ENCODE data around the gene FANCC. TPM values are rescaled to one million over a fixed set of nuclear protein-coding genes. Genes with fewer than 3 reads are reported as not detected.

FANCC gene
- total and polyA plus RNA-seq, 2 experiments from 2014 or later, result 5.0 to 5.3 TPM

DNA sequence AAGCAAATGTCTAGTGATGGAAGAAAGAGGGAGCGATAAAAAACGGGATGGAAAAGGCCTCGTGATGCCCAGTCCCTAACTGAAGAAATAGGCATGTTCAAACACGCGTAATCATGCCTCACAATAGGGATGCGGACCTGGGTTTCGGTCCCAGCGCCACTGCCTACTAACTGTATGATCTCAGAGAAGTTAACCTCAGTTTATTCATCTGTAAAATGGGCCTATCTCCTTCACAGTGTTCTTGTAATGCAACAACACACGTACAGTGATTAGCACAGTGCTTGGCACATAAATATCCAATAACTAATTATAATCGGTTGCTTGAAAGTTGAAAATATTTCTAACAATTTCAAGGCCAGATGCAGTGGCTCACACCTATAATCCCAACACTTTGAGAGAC is 181.8 kb downstream of the FANCC start:
- TF ChIP-seq EZH2 (IDR thresholded peaks at IDR 0.05; ENCODE audit: insufficient read depth, poor library complexity, severe bottlenecking), result no peak
- no peaks in the 10 kb centered on the region for H3K4me1 ChIP-seq (ENCODE audit: insufficient read depth)
- H3K9me3 ChIP-seq (ENCODE audit: low read depth), result no peaks in the 10 kb centered on the region
- no peak overlapping the region for H3K9ac ChIP-seq
- 96% methylated on average over 10 of the region's 10 CpGs for WGBS, 2 experiments (ENCODE audit: low coverage in 1 of 2, low lambda C conversion rate in 2 of 2, missing lambda C conversion rate in 2 of 2)
- no peaks in the 10 kb centered on the region for H3K79me2 ChIP-seq (ENCODE audit: insufficient read depth)
- no peak overlapping the region for H2AFZ ChIP-seq
- H3K9me2 ChIP-seq (ENCODE audit: insufficient read depth), result no peaks in the 10 kb centered on the region
- H3K27me3 ChIP-seq (replicated peaks; ENCODE audit: insufficient read depth), result no peaks in the 10 kb centered on the region
- no peak for DNase-seq
- no peak overlapping the region for H3K4me2 ChIP-seq (ENCODE audit: unreplicated experiment)
- no peak overlapping the region for H3K27ac ChIP-seq
- no peaks in the 10 kb centered on the region for H4K20me1 ChIP-seq (ENCODE audit: insufficient read depth)
- no peak overlapping the region for H3K4me3 ChIP-seq
- in situ Hi-C loops (cut with MboI), result no loop called here
- no peaks in the 10 kb centered on the region for H3K36me3 ChIP-seq (ENCODE audit: low read depth)
- H3F3A ChIP-seq (ENCODE audit: insufficient read depth), result no peaks in the 10 kb centered on the region

DNA sequence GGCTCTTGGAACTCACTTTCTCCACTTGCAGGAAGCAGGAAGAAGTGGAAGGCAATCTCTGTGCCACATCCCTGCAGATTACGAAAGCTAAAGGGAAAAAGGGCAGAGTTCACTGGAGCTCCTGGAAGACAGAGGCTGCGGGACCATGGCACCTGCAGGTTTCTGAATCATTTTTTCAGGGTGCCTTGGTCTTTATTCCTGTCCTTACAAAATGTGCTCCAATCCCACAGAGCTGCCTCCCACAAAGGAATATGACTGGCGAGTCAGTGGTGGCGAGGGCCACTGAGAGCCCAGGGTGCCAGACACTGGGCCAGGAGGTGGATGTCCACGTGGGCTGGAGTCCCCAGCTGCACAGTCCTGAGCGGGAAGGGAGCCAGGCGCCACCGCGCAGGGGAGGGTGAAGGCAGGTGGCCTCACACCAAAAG is 183.0 kb downstream of the FANCC start:
- no peak for DNase-seq
- Histone ChIP-seq H3K9ac (no peak overlapping the region), H3K9me2 (ENCODE audit: insufficient read depth) (no peaks in the 10 kb centered on the region), H3K9me3 (ENCODE audit: low read depth) (no peaks in the 10 kb centered on the region), H3K27ac (no peak overlapping the region), H3K36me3 (ENCODE audit: low read depth) (no peaks in the 10 kb centered on the region), H3K4me3 (no peak overlapping the region), H4K20me1 (ENCODE audit: insufficient read depth) (no peaks in the 10 kb centered on the region), H3K27me3 (replicated peaks; ENCODE audit: insufficient read depth) (no peaks in the 10 kb centered on the region), H3F3A (ENCODE audit: insufficient read depth) (no peaks in the 10 kb centered on the region), H2AFZ (no peak overlapping the region), H3K4me1 (ENCODE audit: insufficient read depth) (no peaks in the 10 kb centered on the region), H3K4me2 (ENCODE audit: unreplicated experiment) (no peak overlapping the region), H3K79me2 (ENCODE audit: insufficient read depth) (no peaks in the 10 kb centered on the region)
- 96 to 98% methylated on average over 9 of the region's 9 CpGs for WGBS, 2 experiments (ENCODE audit: low coverage in 1 of 2, low lambda C conversion rate in 2 of 2, missing lambda C conversion rate in 2 of 2)
- in situ Hi-C loops (cut with MboI), result no loop called here
- TF ChIP-seq EZH2phosphoT487 (IDR thresholded peaks at IDR 0.05; ENCODE audit: insufficient read depth, low read depth) (no peak), EZH2 (IDR thresholded peaks at IDR 0.05; ENCODE audit: insufficient read depth, poor library complexity, severe bottlenecking) (no peak)

DNA sequence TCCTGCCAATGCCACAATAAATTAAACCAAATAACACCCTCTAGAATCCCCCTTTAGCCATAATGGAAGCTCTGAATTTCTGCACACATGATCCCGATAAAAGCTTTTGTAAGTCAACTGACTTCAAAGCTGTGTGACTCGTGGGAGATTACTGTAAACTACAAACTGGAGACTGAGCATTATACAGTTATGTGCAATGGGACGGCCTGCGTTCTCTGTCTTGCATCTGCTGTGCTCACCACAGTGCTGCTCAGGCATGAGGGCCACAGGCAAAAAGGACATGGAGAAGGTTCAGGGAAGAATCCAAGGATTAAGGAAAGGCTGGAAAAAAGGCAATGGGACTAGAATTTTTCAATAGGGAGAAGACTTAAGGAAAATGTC is 184.2 kb downstream of the FANCC start:
- H3K36me3 ChIP-seq (ENCODE audit: low read depth), result no peaks in the 10 kb centered on the region
- no peaks in the 10 kb centered on the region for H3K9me2 ChIP-seq (ENCODE audit: insufficient read depth)
- H2AFZ ChIP-seq, result no peak overlapping the region
- WGBS, 2 experiments (ENCODE audit: low coverage in 1 of 2, low lambda C conversion rate in 2 of 2, missing lambda C conversion rate in 2 of 2), result 89 to 96% methylated on average over 4 of the region's 4 CpGs
- H3K4me1 ChIP-seq (ENCODE audit: insufficient read depth), result no peaks in the 10 kb centered on the region
- H4K20me1 ChIP-seq (ENCODE audit: insufficient read depth), result no peaks in the 10 kb centered on the region
- H3K9me3 ChIP-seq (ENCODE audit: low read depth), result no peaks in the 10 kb centered on the region
- H3K79me2 ChIP-seq (ENCODE audit: insufficient read depth), result no peaks in the 10 kb centered on the region
- no peak for TF ChIP-seq EZH2phosphoT487 (IDR thresholded peaks at IDR 0.05; ENCODE audit: insufficient read depth, low read depth)
- no peak for TF ChIP-seq EZH2 (IDR thresholded peaks at IDR 0.05; ENCODE audit: insufficient read depth, poor library complexity, severe bottlenecking)
- in situ Hi-C loops (cut with MboI), result no loop called here
- H3K4me3 ChIP-seq, result no peak overlapping the region
- DNase-seq, result no peak
- H3K9ac ChIP-seq, result no peak overlapping the region
- H3K4me2 ChIP-seq (ENCODE audit: unreplicated experiment), result no peak overlapping the region
- H3K27me3 ChIP-seq (replicated peaks; ENCODE audit: insufficient read depth), result no peaks in the 10 kb centered on the region
- H3K27ac ChIP-seq, result no peak overlapping the region
- H3F3A ChIP-seq (ENCODE audit: insufficient read depth), result no peaks in the 10 kb centered on the region

DNA sequence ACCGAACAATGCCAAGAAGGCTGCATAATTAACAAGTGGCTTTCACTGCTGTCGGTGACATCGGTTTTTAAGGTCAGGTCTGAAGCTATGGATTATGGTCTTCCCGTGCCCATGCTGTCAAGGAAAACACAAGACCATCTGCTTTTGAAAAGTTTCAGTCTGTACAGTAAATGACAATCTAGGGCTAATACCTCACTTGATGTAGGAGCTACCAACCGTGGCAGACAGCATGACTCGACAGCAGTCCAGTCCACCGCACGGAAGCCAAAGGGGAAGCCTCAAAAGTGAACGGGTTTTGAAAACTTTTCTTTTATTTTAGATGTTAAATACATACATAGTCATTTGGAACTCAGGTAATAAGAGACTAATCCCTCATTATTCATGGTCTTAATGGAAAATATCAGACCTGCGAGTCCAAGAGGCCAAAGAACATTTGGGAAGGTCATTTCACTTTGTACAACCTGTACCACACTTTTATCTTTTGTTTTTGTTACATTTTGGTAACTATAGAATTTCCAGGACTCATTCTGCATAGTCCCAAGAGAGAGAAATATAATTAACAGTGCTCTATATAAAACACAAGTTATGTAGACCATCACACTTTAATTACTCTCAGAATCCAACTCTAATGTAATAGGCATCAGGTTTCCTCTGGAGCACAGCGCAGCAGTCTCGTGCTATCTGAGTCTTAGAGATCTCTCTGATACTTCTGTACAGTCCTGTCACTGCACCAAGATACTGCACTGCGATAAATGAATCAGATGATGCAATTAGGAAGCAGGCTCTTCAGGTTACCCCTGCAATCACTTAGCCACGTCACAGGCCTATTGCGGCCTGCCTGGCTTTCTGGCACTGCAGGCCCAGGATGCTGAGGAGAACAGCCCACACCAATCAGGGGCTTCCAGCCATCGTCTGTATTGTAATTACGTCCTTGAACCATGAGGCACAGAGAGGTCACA is 184.9 kb downstream of the FANCC start:
- in situ Hi-C loops (cut with MboI), result no loop called here
- Histone ChIP-seq H3K27me3 (replicated peaks; ENCODE audit: insufficient read depth) (no peaks in the 10 kb centered on the region), H3K9me2 (ENCODE audit: insufficient read depth) (no peaks in the 10 kb centered on the region), H3K79me2 (ENCODE audit: insufficient read depth) (no peaks in the 10 kb centered on the region), H3K4me2 (ENCODE audit: unreplicated experiment) (no peak overlapping the region), H3K9ac (no peak overlapping the region), H3K4me3 (no peak overlapping the region), H3F3A (ENCODE audit: insufficient read depth) (no peaks in the 10 kb centered on the region), H4K20me1 (ENCODE audit: insufficient read depth) (no peaks in the 10 kb centered on the region), H3K36me3 (ENCODE audit: low read depth) (no peaks in the 10 kb centered on the region), H3K9me3 (ENCODE audit: low read depth) (no peaks in the 10 kb centered on the region), H3K4me1 (ENCODE audit: insufficient read depth) (0 out of 2 replicates have a peak, but pooled peaks cover 3% of the 10 kb centered on the region), H2AFZ (no peak overlapping the region), H3K27ac (no peak overlapping the region)
- no peak for TF ChIP-seq EZH2phosphoT487 (IDR thresholded peaks at IDR 0.05; ENCODE audit: insufficient read depth, low read depth)
- TF ChIP-seq EZH2 (IDR thresholded peaks at IDR 0.05; ENCODE audit: insufficient read depth, poor library complexity, severe bottlenecking), result no peak
- WGBS, 2 experiments (ENCODE audit: low coverage in 1 of 2, low lambda C conversion rate in 2 of 2, missing lambda C conversion rate in 2 of 2), result 89 to 91% methylated on average over 17 of the region's 17 CpGs
- no peak for DNase-seq
